PFSK-1 (cell line): ENCODE measurements around the gene UBE4B.

Experiments
- POLR2AphosphoS5 ChIP-seq: IDR thresholded peaks from 2 replicates; pipeline ENCODE4 v1.6.1; 2012; ENCODE audit warnings: low read depth, mild to moderate bottlenecking, control low read depth, low read length, moderate library complexity
- TF ChIP-seq, protein P1 (sequence below), 2 experiments: IDR thresholded peaks; 2 replicates each; pipeline versions ENCODE4 v1.6.1 to v1.8.0; 2011 to 2012; ENCODE audit warnings: low read depth in 2 of 2, low read length in 2 of 2, control low read depth in 1 of 2, inconsistent platforms in 1 of 2, mild to moderate bottlenecking in 1 of 2, moderate library complexity in 1 of 2; ENCODE audit not compliant: insufficient read depth in 1 of 2

DNA sequence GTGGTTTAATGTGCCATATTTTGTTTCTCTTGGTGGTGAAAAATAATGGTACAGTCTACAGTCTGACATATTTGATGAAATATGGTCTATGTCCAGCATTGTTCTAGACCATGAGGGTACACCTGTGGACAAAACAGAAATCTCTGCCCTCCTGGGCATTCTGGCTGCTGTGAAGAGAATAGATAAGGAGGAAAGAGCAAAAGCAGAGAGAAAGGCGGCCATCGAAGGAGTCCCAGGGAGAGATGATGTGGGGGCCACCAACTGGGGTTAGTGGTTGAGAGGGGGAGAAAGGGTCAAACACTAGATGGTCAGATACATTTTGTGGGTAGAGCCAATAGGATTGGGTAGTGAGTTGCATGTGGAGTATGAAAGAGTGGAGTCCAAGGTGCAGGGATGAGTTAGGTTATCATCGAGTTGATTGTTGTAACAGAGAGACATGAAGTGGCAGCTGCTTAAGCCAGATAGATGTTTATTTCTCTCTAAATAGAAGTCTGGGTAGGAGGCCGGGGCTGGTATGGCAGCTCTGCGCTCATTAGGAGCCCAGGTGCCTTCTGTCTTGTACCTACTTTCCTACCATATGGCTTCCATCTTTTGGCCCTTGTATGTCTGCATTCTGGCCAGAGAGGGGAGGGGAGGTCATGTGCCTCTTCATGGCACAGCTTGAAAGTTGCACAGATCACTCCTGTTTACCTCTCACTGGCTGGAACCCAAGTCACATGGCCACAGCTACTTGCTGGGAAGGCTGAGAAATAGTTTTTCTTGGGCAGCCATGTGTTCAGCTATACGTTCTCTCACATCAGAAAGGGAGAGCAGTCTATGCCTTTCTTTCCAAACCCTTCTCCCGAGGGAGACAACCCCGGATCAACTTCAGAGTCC is 13.0 kb downstream of the UBE4B start:
- no peak for TF ChIP-seq POLR2AphosphoS5
- TF ChIP-seq, protein P1, sequence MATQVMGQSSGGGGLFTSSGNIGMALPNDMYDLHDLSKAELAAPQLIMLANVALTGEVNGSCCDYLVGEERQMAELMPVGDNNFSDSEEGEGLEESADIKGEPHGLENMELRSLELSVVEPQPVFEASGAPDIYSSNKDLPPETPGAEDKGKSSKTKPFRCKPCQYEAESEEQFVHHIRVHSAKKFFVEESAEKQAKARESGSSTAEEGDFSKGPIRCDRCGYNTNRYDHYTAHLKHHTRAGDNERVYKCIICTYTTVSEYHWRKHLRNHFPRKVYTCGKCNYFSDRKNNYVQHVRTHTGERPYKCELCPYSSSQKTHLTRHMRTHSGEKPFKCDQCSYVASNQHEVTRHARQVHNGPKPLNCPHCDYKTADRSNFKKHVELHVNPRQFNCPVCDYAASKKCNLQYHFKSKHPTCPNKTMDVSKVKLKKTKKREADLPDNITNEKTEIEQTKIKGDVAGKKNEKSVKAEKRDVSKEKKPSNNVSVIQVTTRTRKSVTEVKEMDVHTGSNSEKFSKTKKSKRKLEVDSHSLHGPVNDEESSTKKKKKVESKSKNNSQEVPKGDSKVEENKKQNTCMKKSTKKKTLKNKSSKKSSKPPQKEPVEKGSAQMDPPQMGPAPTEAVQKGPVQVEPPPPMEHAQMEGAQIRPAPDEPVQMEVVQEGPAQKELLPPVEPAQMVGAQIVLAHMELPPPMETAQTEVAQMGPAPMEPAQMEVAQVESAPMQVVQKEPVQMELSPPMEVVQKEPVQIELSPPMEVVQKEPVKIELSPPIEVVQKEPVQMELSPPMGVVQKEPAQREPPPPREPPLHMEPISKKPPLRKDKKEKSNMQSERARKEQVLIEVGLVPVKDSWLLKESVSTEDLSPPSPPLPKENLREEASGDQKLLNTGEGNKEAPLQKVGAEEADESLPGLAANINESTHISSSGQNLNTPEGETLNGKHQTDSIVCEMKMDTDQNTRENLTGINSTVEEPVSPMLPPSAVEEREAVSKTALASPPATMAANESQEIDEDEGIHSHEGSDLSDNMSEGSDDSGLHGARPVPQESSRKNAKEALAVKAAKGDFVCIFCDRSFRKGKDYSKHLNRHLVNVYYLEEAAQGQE (IDR thresholded peaks at IDR 0.05; ENCODE audit: insufficient read depth in 1 of 2, low read depth in 2 of 2, low read length in 2 of 2), result no peak
